AG09319 (cell line): Measurements from ENCODE around the gene IGLON5.

Experiments used
- DNase-seq: peaks from one replicate; pipeline ENCODE4 v3.0.0-alpha.2; 2010; ENCODE audit warnings: low read depth; ENCODE audit errors: extremely low read depth
- TF ChIP-seq, protein P1 (sequence below): IDR thresholded peaks from 2 replicates; pipeline ENCODE4 v1.5.1; 2011; ENCODE audit warnings: low read depth, mild to moderate bottlenecking, inconsistent platforms, low read length, moderate library complexity

IGLON5 gene

GRCh38 chr19:51339687-51340656, 28.5 kb downstream of the IGLON5 start:
- peak; percentile 92 for DNase-seq
- TF ChIP-seq, protein P1, sequence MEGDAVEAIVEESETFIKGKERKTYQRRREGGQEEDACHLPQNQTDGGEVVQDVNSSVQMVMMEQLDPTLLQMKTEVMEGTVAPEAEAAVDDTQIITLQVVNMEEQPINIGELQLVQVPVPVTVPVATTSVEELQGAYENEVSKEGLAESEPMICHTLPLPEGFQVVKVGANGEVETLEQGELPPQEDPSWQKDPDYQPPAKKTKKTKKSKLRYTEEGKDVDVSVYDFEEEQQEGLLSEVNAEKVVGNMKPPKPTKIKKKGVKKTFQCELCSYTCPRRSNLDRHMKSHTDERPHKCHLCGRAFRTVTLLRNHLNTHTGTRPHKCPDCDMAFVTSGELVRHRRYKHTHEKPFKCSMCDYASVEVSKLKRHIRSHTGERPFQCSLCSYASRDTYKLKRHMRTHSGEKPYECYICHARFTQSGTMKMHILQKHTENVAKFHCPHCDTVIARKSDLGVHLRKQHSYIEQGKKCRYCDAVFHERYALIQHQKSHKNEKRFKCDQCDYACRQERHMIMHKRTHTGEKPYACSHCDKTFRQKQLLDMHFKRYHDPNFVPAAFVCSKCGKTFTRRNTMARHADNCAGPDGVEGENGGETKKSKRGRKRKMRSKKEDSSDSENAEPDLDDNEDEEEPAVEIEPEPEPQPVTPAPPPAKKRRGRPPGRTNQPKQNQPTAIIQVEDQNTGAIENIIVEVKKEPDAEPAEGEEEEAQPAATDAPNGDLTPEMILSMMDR: no peak; the same call in 1 of the 2 replicates

DNA sequence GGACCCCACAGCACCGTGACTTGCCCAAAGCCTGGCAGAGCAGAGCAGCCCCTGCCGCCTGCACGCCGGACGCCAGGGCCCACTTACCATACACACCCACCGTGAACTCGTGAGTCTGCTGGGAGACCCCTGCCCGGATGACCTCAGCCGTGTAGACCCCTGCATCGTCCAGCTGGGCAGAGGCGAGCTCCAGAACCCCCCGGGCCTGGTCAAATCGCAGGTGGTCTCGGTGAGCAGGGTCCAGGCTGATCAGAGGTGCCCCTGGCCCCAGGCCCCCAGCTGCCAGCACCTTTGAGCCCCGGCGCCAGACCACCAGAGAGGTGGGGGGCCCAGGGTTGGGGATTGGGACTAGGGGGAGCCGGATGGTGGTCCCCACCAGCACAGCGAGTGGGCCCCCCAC, 29.6 kb downstream of the IGLON5 start:
- TF ChIP-seq, protein P1: no peak
- DNase-seq: no peak

GRCh38 chr19:51341976-51342580, 30.6 kb downstream of the IGLON5 start, which contains the start of gene VSIG10L:
TSS of gene VSIG10L (minus strand) at chr19:51342139. CDS start at chr19:51342124, 15 bp downstream.
- DNase-seq: no peak
- TF ChIP-seq, protein P1: no peak

DNA sequence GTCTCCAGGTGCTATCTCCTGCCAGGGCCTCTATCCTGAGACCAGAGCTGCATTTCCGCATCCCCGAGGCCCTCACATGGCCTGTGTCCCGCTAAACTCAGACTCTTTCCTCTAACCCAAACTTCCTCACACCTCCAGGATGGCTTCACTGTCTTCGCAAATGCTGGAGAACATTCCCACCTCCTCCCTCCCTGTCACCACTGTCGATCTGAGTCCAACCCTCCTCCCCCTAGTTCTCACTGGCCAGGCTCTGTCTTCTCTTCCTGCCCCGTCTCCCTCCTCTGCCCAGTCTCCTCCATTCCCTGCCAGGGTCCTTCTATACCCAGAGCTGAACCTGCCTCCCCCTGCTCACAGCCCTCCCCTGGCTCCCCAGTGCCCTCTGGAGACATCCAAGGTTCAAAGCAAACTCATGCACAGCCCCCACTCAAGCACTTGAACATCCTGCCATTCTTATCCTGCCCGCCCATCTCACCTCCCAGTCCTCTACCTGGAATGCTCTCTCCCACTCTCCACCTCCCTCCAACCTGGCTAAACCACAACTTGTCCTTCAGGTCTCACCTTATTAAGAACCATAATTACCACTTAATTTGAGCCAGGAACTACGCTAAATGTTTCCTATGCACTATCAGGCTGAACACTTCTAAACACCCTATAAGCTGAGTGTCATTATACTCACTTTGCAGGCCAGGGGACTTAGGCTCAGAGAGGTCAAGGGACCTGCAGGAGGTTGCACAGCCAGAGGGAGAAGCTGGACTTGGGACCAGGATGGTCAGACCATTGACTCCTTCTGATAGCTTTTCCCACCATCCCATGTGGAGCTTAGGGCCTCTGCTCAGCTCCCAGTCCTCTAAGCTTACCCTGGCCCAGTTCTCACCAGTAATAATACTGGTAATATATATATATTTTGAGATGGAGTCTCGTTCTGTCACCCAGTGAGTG, 31.5 kb downstream of the IGLON5 start:
- no peak for DNase-seq
- TF ChIP-seq, protein P1: no peak

- no peak for DNase-seq
- TF ChIP-seq, protein P1: no peak
Observed at GRCh38 chr19:51345076-51345620, 33.7 kb downstream of the IGLON5 start.

GRCh38 chr19:51346742-51347141, 35.3 kb downstream of the IGLON5 start:
- TF ChIP-seq, protein P1: no peak
- DNase-seq: no peak
